GM21381 (cell line): ENCODE measurements around the gene PACSIN2.

Experiments
- ATAC-seq: cut with Tn5 transposase; IDR thresholded peaks from one replicate; pipeline ENCODE4 v1.9.1; 2021; ENCODE audit warnings: mild to moderate bottlenecking, moderate library complexity; ENCODE audit not compliant: unreplicated experiment

The PACSIN2 gene

GRCh38 chr22:42887120-42887519, 127.8 kb downstream of the PACSIN2 start:
- no peak for ATAC-seq

DNA sequence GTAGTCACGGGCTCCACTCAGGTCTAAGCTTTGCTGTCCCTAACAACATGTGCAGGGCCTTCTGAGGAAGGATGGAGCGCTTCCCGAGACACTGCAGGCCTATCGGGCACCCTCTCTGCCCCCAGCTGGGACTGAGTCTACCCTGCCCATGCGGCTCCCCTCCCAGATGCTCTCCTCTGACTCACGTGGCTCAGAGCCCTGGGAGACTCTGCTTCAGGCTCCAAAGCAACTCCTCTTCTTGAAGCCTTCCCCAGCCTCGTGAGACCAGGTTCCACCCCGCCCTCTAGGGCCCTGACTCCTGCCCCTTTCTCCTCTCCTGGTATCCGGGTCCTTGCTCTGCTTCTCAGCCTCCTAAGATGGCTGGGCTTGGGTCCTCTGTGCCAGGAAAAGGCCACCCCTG, 129.5 kb downstream of the PACSIN2 start:
- ATAC-seq, result no peak

DNA sequence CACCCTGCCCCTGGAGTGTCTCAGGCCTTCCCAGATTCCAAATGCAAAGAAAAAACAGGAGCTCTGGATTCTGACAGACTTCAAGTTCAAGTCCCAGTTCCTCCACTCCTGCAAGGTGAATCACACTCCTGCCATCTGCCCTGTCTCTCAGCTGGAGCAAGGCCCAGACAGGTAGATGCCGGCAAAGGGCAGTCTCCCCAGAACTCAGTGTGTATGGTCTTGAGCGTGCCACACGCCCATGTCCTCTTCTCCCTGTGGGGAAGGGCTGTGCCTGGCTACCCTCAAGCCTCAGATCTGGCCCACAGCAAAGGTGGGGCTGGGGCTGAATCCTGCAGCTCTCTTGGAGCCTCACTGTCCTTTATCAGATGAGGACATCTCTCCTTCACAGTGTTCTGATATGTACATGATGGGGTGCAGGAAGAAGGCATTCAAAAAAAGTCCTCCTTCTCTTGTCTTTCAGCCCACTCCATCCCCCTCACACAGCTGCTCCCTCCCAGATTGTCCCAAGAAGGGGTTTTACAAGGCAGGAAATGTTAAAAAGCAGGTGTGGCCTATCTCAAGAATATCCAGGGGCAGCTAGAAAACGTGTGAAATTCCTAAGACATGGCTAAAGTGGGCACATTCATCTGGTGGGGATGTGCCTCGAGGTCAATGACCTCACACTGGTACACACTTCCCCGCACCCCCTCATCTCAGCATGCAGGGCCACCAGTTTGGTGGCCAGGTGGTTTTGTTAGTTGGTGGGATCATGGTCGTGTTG, 130.2 kb downstream of the PACSIN2 start:
- no peak for ATAC-seq

- ATAC-seq, result no peak
These were observed 131.0 kb downstream of the PACSIN2 start for GRCh38 chr22:42883970-42884369.

- no peak for ATAC-seq
These were observed 131.8 kb downstream of the PACSIN2 start for GRCh38 chr22:42883121-42883520.

DNA sequence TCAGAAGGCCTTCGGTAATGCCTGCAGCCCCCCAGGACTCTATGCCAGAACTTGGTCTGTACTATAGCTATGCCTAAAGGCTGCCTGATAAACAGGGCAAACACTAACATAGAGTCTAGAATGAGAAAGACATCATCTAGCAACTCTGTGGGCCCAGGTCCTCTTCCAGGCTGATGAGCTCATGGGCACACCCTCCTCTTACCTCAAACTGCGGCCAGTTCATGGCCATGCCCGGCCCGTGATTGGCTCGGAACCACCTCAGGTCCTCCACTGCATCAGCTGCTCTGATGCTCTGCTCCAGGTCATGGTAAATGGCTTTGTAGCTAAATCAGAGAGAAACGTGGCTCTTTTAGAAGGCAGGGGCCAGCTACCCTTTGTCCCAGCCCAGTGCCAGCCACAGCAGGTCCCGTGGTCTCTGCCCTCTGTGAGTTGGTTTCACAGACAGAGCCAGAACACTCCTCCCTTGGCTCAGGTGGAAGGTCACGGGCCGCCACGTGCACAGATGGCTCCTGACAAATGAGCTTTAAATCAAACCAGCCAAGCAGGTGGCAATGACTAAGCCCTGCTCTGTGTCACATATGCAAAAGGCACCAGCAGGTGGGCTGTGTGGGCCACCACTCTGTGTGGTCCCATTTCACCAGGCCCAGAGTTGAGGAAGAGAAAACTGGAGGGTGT, 132.8 kb downstream of the PACSIN2 start:
- no peak for ATAC-seq

- no peak for ATAC-seq
These were observed 133.7 kb downstream of the PACSIN2 start for GRCh38 chr22:42881298-42881697.

DNA sequence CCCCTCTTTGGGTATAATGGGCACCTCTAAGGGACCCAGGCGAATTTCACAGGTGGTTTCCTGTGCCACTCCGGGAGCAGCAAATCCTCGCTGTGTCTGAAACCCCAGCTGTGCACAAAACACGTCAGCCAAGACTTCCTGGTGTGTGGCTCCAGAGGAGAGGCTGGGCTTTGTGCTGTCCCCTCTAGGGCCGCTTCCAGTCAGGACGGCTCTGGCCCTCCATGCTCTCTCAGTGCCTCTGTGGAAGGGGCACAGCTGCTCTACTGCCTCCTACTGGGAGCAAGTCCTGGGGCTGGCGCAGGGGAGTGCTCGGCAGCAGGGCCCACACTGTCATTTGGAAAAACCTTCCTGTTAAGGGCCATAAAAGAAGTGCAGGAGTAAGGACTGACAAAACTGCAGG, 134.1 kb downstream of the PACSIN2 start:
- no peak for ATAC-seq

GRCh38 chr22:42879371-42880021, 135.5 kb downstream of the PACSIN2 start:
- ATAC-seq, result no peak

GRCh38 chr22:42878561-42879305, 136.2 kb downstream of the PACSIN2 start:
- ATAC-seq, result no peak

DNA sequence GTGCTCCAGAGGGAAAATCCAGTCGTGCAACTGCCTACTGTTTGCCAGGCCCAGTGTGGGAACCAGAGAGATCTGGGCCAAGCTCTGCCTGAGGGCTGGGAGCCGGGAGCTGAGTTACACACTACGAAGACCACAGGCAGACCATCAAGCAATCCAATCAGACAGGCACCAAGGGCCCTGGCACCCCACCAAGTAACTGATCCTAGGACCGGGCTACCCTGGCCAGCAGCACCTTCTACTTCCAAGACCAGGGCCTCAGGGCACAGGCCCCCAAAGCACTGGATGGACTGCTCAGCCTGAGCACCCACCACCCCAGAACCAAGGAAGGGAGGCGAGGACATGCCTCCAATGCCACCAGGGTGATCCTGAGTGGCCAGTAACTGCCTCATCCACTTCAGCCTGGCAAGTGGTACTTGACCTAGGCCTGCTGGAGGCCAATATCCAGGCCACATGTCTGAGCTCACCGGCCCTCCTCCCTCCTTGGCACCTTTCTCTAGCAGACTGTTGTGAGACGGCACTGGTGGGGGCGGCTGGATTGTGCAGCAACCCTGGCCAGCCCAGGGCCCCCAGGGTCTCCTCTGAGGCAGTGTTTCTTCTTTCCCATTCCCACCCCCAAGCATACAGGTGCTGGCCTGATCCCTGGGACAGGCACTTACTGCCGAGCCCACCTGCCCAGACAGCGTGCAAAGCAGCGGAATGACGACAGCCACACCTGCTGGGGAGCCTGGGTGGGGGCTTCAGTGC, 137.2 kb downstream of the PACSIN2 start:
- no peak for ATAC-seq

GRCh38 chr22:42877158-42877557, 137.8 kb downstream of the PACSIN2 start:
- no peak for ATAC-seq

DNA sequence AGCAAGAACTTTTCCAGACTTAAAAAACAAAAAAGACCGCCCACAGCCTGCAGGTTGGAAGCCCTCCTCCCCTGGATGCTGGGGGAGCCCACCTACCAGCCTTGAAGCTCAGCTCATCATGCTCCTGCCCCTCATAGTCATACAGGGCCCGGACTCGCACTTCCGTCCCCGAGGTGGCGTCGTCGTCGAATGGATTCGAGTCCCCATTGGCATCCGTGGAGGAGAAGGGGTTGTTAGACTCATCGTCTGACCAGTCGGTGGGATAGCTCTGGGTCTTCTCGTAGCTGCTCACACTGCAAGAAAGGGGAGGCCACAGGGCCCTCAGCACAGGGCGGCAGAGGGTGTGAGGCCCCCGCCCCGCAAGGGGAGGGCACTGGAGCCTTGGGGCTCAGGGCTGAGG, 138.9 kb downstream of the PACSIN2 start:
- no peak for ATAC-seq

GRCh38 chr22:42874010-42874409, 140.9 kb downstream of the PACSIN2 start:
- ATAC-seq, result no peak

GRCh38 chr22:42873356-42873755, 141.6 kb downstream of the PACSIN2 start:
- ATAC-seq, result no peak

DNA sequence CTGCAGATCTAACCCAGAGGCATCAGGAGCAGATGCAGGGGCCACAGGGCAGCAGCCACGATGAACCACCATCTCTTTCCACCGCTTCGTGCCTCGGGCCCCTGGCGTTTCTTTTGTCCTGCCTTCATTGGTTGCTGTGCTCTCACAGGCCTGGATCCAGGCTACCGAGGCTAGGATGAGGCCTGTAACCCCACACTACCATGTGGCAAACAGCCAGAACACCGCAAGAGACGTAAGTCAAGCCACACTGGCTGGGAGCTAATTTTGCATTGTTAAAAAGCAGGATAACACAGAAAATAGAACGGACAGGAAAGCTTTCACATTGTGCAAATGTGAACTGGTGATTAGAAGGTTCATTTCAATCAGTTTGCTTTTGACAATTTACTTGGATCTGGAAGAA, 142.1 kb downstream of the PACSIN2 start:
- no peak for ATAC-seq

DNA sequence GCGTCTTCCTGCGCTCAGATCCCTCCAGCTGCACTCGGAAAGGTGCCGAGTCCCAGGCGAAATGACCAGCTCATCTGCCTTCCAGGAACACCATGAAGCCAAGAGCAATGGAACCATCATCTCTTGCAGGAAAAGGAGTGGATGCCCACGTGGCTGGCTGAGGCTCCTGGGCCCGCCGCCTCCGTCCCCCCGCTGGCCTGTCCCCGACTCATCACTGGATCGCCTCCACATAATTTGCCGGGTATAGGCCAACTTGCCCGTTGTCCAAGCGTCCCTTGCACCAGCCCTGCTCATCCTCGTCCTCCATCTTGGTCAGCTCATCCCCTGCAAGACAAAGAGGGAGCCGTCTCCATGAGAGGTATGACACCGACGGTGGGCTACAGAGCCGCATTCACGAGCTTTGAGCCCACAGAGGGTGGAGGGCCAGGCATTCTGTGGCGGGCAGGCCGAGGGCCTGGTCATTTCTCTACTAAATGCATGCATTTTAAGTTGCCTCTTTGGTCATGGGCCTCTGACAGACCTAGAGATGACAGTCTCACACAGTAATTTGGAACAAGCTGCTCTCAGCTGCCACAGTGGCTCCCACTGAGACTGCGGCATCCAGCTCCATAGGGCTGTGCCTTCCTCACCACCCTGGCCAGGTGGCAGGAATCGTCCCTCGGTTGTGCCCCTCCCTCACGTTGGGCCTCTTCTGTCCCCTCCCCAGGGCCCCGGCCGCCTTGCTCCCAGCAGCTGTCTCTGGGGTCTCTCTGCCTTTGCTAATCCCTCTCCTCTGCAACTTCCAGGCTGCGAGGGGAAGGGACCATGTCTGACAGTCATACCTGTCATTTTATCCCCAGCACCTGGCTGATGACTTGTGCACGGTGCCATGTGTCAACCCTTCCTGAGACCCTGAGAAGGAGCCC, 143.6 kb downstream of the PACSIN2 start:
- ATAC-seq, result no peak

DNA sequence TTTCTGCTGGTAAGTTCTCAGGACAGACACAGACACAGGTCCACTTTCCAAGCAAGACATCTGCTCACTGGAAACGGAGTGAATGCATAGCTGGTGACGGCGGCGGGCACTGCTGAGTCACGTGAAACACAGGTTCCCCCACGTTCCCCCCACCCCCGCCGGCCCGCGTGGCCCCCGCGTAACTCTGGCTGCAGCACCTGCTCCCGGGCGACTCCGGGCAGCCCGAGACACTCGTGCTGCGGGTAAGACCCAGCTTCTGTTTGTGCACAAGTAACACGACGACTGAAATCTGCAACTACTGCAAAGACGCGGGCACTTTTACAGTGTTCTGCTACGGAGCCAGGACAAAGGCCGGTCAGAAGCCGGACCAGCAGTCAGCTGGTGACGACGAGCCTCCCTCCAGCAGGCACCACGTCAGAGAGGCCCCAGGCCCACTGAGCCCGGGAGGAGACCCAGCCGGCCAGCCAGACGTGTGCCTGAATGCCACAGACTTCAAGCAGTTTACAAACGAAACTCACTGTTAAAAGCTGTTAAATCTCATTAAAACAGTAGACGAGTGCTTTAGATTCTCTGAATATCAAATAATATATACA, 145.0 kb downstream of the PACSIN2 start:
- no peak for ATAC-seq

DNA sequence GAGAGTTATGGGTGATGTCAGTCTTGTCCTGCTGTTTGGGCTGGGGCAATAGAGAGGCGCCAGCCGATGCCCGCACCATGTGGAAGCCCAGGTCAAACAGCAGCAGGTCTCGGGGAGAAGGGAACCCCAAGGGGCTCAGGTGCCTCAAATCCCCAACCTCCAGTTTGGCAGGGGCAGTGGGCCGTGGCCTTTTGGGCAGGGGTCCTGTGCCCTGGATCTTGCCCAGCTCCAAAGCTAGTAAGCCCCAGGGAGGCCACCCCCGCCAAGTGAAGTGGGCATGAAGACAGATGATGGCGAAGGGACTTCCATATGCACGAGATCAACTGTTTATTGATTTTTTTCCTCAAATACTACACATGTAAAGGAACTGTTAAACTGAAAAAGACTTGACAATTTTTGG, 145.5 kb downstream of the PACSIN2 start:
- no peak for ATAC-seq
